ENCODE measurements around the gene SPACDR. TPM values are rescaled to one million over a fixed set of nuclear protein-coding genes. Genes with fewer than 3 reads are reported as not detected.
A peak's percentile ranks its signal among the peaks of the same experiment; 100 is the strongest.

SPACDR gene
- total and polyA plus RNA-seq, 9 of the 15 experiments (the other 6 are each of a cell fraction or from before 2014, with no cell fraction given) = 0.07 to 0.55 (median 0.14) TPM; not detected in 1

GRCh38 chr7:100476101-100476780 lies 12.2 kb upstream of the SPACDR start (continued):
- TF ChIP-seq REST (IDR thresholded peaks at IDR 0.05; ENCODE audit: borderline replicate concordance) (peak; percentile 46), REST (CRISPR knock-in tag; IDR thresholded peaks at IDR 0.05; ENCODE audit: low read depth) (no peak)

All from K562 (cell line).